HG03571 (cell line): ENCODE measurements around the gene PPM1F.
"Not testable (repeated sequence)": the region's sequence is repeated elsewhere in the genome, so short reads cannot be mapped to it uniquely, and the experiment has no call there.

Experiments
- ATAC-seq: cut with Tn5 transposase; IDR thresholded peaks from one replicate; pipeline ENCODE4 v1.9.1; 2021; ENCODE audit not compliant: unreplicated experiment

The PPM1F gene

DNA sequence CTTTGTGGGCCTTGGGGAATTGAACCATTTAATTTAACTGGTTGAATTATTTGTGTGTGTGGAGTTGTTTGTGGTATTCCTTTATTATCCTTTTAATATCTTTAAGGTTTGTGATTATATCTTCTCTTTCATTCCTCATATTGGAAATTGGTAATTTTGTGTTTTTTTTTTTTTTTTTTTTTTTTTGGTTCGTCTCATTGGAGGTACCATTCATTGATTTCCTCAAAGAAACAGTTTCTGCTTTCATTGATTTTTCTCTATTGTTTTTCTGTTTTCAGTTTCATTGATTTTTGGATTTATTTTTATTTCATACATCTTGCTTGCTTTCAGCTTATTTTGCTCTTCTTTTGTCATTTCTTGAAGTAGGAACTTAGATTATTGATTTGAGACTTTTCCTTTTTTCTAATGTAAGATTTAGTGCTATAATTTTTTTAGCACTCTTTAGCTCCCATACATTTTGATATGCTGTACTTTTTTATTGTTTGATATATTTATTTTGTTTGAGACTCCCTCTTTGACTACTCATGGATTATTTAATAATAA, 54.2 kb downstream of the PPM1F start:
- ATAC-seq: no peak

DNA sequence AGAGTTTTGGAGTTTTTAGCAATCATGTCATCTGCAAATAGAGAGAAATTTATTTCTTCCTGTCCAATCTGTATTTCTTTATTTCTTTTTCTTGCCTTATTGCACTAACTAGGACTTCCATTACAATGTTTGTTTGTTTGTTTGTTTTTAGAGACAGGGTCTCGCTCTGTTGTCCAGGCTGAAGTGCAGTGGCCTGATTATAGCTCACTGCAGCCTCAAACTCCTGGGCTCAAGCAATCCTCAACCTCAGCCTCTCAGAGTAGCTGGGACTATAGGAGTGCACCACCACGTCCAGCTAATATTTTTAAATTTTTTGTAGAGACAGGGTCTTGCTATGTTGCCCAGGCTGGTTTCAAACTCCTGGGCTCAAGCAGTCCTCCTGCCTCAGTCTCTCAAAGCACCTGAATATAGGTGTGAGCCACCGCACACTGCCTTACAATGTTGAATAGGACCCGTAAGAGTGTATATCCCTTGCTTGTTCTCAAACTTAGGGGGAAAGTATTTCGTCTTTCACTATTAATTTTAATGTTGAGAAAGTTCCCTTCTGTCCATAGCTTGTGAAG, 55.6 kb downstream of the PPM1F start:
- ATAC-seq: no peak

- ATAC-seq: not testable (repeated sequence)
Measured at GRCh38 chr22:21896275-21896674, 56.4 kb downstream of the PPM1F start.

- ATAC-seq: no peak
Measured at GRCh38 chr22:21894799-21895198, 57.8 kb downstream of the PPM1F start.

DNA sequence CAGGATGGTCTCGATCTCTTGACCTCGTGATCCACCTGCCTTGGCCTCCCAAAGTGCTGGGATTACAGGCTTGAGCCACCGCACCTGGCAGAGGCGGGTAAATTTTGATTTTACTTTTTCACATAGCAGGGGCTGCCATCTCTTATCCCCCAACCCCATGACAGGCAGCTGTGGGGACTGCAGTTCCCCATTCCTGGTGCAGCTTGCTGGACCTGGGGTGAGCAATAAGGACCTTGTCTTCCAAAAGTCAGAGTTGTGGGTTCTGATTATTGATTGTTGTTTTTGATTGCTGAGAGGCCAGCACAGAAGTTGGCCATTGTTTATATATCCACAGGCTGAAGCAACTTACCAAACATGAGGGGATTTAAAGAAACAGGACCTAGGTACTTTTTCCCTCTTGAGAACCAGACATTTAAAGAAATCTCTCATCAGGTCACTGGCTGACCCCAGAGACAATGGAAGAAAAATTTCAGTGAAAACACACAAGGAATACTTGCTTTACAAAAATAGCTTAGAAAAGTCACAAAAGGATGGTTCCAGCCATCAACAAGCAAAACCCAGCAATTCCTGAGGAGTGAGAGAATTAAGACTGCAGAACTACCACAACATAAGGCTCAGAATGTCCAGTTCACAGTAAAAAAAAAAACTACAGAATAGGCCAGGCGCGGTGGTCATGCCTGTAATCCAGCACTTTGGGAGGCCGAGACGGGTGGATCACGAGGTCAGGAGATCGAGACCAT, 63.2 kb downstream of the PPM1F start:
- ATAC-seq: no peak

GRCh38 chr22:21887841-21888240, 64.8 kb downstream of the PPM1F start:
- no peak for ATAC-seq

DNA sequence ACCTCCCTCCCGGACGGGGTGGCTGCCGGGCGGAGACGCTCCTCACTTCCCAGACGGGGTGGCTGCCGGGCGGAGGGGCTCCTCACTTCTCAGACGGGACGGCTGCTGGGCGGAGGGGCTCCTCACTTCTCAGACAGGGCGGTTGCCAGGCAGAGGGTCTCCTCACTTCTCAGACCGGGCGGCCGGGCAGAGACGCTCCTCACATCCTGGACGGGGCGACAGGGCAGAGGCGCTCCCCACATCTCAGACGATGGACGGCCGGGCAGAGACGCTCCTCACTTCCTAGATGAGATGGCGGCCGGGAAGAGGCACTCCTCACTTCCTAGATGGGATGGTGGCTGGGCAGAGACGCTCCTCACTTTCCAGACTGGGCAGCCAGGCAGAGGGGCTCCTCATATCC, 68.7 kb downstream of the PPM1F start:
- ATAC-seq: not testable (repeated sequence)

DNA sequence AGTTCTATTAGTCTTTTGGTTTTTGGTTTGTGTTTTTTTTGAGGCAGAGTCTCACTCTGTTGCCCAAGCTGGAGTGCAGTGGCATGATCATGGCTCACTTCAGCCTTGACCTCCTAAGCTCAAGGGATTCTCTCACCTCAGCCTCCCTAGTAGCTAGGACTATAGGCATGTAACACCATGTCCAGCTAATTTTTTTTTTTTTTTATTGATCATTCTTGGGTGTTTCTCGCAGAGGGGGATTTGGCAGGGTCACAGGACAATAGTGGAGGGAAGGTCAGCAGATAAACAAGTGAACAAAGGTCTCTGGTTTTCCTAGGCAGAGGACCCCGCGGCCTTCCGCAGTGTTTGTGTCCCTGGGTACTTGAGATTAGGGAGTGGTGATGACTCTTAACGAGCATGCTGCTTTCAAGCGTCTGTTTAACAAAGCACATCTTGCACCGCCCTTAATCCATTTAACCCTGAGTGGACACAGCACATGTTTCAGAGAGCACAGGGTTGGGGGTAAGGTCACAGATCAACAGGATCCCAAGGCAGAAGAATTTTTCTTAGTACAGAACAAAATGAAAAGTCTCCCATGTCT, 69.8 kb downstream of the PPM1F start:
- ATAC-seq: not testable (repeated sequence)

DNA sequence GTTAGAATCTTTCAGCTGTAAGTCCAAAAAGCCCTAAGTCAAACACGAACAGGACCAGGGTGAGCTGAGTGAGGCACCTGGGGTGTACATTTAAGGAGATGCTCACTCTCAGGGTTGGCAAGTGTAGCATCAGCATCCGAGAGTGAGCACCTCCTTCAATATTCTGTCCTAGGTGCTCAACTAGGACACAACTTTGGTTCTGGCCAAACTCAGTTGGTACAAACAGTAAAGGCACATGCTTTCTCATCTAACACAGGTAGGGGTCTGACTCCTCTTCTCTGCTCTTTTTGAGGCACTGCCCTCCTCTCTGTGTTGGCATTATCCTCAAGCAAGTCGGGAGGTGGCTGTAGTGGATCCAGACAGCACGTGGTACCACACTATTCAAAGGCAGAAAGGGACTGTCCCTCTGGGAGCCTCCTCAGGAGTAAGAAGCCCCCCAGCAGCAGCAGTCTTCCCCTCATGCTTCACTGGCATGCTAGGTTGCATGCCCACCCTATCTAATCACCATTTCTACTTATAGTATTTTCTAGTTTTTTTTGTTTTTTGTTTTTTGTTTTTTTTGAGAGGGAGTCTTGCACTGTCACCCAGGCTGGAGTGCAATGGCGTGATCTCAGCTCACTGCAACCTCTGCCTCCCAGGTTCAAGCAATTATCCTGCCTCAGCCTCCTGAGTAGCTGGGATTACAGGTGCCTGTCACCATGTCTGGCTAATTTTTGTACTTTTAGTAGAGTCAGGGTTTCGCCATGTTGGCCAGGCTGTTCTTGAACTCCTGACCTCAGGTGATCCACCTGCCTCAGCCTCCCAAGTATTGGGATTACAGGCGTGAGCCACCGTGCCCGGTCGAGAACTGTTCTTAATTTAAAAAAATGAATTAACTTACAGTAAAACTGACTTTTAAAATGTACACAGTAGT, 70.6 kb downstream of the PPM1F start:
- ATAC-seq: no peak

GRCh38 chr22:21876486-21877176, 76.0 kb downstream of the PPM1F start:
- no peak for ATAC-seq

- ATAC-seq: not testable (repeated sequence)
Measured at GRCh38 chr22:21874953-21875352, 77.7 kb downstream of the PPM1F start.

DNA sequence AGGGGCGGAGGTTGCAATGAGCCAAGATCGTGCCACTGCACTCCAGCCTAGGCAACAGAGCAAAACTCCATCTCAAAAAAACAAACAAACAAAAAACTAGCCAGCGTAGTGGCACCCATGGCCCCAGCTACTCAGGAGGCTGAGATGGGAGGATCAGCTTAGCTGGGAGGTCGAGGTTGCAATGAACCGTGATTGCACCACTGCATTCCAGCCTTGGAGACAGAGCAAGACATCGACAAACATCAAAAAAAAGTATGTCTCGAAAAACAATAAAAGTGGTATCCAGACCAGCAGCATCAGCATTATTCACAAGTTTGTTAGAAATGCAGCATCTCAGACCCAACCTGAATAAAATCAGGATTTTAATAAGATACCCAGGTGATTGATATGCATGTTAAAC, 79.0 kb downstream of the PPM1F start:
- no peak for ATAC-seq

DNA sequence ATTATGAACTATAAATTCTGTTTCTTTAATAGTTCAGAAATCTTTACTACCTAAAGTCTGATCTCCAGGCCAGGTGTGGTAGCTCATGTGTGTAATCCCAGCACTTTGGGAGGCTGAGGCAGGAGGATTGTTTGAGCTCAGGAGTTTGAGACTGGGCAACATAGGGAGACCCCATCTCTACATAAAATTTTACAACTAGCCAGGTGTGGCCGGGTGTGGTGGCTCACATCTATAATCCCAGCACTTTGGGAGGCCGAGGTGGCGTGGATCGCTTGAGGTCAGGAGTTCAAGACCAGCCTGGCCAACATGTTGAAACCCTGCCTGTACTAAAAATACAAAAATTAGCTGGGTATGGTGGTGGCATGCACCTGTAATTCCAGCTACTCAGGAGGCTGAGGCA, 79.9 kb downstream of the PPM1F start:
- ATAC-seq: not testable (repeated sequence)
